NCI-H2081 (cell line): ENCODE measurements around the gene DTNBP1.
A peak's percentile ranks its signal among the peaks of the same experiment; 100 is the strongest.

Experiments
- DNase-seq, 2 experiments: peaks; one replicate each; lab custom pipeline; 2025; lab: John Stamatoyannopoulos, UW

The DTNBP1 gene

DNA sequence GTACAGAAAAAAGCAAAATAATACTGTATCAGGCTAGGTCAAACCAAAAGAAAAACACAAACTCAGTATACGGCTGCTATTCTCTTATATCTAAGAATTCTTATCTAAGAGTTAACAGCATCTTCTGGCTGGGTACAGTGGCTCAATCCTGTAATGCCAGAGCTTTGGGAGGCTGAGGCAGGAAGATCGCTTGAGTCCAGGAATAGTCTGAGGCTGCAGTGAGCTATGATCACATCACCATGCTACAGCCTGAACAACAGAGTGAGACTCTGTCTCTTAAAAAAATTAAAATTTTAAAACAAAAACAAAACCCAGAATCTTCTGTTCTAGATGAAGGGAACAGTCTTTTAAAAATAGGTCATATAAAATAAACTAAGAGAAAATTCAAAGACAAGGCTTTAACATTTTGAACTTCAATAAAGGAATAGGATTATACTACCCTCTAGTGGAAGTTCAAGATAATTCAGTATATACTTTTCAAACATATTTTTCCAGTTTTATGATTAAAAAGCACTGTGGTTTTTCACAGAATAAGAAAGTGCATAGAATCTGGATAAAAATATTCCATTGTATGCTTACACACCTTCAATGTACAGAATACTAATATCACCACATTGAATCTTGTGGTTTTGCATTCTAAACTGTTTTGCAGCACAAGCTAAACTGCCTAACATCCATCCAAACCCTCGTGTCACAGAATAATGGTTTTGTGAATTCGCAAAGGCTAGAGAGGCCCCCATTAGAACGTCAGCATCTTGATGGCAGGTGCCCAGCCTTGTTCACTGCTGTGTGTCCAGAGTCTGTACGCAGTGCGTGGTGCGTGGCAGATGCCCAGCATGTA is 39.3 kb downstream of the DTNBP1 start:
- DNase-seq = no peak

DNA sequence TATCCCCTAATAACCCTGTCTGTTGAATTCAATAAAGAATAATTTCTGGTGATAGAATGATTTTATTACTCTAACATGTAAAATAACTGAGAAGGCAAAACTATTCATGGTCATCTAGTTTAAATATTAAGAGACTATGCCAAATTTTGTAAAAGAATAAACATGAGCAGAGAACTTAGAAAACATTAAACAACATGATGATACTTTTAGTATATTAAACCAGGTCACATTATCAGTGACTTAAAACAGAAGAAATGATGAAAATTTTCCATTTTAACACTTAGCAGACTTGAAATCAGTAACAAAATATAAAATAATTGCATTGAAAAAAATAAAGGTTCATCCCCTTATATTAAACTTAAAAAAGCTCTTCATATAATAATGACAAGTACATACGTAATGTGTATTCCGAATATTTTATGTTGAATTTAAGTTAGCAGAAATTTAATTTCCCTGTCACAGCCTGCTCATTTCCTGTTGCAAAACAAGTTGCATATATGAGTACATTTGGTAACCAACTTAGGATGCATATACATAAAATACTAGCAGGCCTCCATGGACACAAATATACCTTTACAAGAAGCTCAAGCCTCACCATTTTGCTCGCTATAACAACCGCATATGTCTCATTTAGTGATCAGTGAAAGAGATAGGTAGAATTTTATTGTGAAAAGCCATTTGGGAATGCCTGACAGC is 40.6 kb downstream of the DTNBP1 start:
- no peak for DNase-seq

DNA sequence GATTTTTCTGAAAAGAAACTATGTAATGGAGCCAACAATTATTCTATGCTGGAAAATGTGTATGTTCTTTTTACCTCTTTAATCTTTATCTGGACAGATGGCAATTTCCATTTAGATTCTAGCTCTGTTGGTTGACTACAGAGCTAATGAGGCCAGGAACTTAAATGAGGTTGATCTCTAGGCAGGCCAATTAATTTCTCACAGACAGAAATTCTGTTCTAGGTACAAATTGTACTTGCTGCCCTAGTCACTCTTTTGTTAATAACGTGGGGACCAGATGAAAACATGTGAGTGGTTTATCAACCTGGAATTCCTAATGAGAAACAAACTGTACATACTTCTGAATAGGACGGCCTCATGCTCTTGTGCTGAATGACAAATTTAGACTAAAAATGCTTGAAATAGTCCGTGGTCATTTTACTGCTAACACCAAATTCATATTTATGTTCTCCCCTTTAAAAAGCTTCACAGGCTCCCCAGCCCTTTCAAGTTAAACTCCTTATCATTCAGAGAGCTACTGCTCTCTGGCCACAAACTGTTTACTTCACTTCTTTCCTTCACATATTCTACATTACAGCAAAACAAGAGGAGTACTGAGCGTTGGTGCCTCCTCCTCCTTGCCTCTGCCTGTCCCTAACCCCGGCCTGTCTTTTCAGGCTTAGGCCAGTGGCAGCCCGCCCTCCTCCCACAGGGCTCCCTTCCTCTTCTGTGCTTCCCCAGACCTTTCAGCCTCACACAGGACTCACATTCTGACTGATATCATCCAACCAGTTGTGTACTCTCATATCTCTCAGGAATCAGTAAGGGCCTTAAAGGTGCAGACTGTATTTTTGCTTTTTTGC is 41.4 kb downstream of the DTNBP1 start:
- DNase-seq = no peak

DNA sequence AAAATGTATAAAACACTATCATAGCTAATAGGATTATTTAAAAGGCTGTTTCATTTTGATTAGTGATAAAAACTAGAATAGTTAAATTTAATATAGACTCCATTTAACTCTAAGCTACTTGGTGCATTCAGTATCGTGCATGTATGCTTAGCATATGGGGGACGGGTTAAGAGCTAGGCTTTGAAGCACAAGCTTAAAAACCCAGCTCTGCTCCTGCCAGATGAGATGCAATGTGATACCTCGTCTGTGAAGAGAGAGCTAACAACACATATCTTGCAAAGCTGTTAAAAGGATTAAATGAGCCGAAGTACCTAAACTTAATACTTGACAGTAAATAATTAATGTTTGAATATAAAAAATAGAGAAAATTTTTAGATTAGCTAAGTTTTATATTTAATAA is 42.2 kb downstream of the DTNBP1 start:
- DNase-seq = no peak

DNA sequence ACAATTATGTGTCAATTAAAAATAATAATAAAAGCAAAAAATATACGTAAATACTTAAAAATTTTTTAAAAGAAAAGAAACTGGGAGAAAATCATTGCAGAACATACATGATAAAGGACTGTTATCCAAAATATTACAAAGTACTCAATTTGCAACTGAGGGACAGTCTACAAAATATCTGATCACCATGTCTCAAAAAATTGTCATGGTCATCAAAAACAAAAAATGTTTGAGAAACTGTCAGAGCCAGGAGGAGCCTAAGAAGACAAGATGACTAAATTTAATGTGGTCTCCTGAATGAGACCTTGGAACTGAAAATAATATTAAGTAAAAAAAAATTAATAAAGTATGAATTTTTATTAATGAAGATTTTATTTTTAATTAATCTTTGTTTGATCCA is 43.5 kb downstream of the DTNBP1 start:
- no peak for DNase-seq

DNA sequence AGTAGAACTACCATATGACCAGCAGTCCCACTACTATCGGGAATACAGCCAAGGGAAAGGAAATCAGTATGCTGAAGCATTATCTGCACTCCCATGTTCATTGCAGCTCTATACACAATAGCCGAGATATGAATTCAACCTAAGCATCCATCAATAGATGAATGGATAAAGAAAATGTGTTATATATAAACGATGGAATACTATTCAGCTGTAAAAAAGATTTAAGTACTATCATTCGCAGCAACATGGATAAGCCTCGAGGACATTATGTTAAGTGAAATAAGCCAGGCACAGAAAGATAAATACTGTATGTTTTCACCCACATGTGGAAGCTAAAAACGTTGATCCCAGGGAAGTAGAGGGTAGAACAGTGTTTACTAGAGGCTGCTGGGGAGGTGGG is 44.1 kb downstream of the DTNBP1 start:
- DNase-seq = no peak

DNA sequence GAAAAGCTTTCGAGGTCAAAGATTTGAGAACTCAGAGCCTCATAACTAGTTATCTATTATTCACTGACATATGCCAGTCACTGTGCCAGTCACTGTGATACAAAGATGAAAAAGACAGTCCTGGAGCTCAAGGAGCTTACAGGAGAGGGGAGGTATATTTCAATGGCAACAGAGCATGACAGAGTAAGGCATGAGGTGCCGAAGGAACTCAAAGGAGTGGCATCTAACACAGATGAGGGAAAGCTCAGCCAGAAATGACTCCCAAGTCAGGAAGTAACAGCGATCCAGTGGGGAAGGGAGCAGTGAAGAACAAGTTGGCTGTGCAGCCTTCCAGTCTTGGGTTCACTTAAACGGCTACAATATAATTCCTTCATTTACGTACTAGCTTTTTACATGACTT is 46.6 kb downstream of the DTNBP1 start:
- DNase-seq = no peak

DNA sequence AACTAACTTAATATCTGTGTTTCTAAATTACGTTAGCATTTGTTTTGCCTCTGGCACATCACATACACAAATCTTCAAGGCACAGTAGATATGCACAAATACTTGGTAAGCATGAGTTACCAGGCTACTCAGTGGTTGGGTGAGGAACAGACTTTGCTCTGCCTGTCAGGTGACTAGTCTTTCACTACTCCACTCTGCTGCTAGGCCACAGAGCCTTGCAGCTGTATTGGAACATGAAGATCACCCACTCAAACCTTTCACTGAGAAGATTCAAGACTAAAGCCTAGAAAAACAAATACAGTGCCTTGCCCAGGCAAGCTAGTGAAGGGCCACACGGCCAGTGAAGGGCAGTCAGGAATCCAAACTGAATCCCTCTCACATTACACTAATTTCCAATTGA is 47.0 kb downstream of the DTNBP1 start:
- no peak for DNase-seq

DNA sequence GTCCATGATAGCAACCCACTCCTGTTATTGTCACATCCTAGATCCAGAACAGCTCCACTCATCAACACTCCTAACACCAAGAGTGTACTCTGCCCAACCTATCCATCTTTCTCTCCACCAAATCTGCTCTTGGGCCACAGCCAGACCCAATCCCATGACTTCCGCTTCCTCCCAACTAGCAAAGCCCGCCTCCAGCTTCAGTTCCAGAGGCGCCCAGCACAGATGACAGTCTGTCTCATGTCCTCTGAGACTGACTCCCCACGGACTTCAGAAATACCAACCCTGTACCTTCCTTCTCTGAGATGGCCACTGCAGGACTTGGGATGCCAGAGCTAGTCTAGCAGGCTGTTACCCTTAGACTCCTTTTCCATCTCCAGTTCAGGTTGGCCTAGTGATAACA is 48.6 kb downstream of the DTNBP1 start:
- DNase-seq = no peak

DNA sequence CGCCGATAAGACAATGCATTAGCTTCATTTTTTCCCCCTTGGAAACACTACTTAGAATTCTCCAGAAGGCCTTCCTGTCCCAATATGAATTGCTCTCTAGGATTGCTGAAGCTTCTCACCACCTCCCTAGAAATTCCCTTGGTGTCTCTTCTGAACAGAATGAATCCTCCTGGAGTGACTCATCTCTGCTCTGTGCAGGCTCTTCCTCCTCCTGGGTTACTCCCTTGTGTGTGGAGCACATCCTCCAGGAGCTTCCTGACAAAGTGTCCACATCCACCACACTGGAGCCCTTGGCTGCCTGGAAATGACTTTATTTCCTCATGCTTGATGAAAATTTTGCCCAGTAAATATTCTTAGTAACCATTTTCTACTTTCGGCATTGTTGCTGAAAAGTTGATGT is 54.4 kb downstream of the DTNBP1 start:
- DNase-seq = no peak

DNA sequence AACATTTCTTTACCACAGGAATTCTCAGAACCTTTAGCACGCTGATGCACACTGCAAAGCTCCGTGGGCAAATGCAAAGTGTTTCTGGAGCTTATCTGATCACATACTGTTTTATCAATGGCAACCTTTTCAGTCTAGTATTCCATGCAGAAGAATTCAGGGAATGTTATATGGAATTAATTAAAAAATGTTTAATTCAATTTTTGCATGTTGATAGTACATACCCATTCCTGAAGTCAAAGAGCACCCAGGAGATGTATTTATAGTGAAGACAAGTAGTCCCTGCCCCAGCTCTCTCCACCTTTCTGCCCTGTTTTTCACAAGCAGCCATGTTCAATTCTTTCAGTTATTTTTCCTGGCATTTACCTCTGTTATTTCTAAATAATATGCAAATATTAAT is 55.2 kb downstream of the DTNBP1 start:
- DNase-seq = no peak

DNA sequence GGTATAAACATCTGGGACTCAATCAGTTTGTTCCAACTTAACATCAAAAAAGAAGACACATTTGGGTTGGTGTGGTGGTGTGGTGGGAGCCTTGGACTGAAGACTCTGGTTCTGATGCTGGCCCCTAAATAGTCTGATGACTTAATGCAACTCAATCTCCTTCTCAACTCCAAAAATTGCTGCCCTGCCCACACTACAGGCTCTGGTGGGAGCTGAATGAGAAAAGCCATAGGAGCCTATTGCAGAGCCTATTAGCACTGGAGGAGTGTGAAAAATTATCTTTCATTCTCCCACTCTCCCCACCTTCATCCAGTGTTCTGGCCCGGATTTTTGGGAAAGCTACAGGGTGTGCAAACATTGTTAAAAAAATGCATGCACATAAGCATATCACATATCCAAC is 56.5 kb downstream of the DTNBP1 start:
- no peak for DNase-seq

DNA sequence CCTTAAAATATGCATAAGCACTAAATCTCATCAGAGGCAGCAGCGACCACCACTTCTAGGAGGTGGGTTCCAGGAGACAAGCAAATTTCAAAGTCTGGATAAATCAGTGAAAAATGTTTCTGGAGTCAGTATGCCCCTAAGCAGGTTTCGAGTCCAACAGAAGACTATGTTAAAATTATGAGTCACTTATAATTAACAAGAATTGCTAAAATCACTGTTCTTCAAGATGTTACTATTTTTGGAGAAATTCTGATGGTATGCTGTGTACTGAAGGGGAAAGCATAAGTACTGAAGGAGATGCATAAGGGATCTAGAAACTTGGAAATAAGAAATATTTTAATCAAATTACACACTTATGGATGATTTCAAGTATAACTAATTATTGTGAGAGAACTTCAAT is 58.0 kb downstream of the DTNBP1 start:
- DNase-seq = no peak

DNA sequence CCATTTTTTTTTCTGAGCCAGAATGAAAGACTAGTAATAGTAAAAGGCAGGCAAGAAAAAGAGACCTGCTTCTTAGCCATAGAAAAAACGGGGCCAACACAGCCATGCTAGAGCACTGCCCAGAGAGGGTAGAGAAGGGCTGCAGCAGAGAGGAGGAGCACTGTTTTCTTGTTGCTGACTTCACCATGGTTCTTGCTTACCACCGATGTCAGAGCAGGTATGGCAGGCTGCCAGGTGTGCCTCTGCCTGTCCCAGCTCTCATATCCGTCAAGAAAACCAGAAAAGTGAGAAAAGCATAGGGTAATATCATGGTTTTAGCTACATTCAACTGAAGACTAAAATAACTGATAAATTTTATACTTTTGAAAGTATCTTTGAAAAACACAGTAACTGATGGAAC is 60.7 kb downstream of the DTNBP1 start:
- no peak for DNase-seq

DNA sequence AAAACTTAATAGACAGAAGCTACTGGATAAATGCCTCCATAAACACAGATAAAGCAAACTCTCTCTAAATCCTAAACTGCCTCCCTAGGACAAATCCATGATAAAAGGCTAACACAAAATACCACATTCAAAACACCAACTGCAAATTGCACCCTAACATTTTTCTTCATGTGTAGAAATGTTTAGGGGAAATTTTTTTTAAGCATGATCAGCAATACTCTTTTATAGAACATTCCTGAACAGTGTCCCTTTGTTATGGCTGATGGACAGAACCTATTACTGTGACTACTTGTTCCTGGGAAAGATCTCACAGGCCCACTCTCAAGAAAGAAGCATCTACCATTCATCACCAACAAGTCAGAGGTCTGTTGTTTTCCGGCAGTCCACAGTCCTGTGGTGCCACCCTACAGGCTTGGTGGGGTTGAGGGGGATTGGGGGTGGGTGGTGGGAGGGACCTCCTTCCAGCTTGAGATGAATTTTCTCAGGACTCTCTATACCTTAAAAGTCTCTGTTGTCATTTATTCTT is 64.5 kb downstream of the DTNBP1 start:
- no peak for DNase-seq

DNA sequence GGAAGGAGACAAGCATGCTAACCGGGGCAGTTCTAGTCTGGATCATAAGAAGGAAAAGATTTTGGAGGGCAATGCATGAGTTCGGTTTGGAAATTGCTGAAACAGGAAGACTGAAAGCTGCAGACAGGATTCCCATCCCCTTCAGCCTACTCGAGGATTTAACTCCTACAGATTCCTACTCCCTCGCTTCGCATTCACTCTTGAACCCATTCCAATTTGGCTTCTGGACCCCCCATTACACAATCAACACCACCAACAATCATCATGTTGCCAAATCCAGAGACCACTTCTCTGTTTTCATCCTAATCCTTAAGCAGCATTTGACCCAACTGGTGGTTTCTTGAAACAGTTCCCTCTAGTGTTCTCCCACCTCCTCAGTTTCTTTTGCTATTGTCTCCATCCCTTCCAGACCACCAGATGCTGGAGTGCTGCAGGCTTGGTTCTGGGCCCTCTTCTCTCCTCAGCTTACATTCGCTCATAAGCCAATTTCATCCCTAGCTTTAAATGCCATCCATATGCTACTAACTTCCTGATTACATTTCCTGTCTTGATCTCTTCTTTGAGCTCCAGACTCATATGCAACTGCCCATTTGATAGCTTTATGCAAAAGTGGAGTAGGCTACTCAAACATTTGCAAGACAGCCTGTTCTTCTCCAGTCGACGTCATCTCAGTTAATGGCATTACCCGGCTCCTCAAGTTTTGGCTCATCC is 66.5 kb downstream of the DTNBP1 start:
- no peak for DNase-seq

DNA sequence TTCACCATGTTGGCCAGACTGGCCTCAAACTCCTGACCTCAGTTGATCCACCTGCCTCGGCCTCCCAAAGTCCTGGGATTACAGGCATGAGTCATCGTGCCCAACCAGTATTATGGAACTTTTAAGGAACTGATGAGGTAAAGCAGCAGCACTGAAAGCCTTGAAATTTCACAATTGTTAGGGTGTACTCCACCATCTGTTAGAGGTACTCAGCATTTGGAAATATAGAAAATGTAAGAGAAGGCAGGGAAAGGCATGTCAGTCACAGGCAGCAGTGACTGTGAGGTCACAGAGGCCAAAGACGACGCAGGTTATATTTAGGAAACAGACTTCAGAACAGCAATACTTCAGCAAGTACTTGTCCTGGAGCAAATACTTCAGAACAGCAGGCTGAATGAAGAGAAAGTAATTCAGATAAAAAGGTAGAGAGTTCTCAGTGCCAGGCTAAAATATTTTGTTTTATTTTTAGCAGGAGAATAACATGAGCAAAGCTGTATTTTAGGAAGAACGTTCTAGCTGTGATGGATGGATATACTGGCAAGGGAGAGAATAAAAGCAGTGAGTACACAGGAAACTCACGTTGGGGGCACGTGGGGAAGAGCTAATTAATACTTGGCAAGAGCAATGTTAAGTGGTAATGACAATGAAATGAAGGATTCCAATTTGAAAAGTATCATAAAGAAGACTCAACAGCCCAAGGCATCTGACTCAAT is 67.2 kb downstream of the DTNBP1 start:
- peak in 1 of 2 experiments; percentile 6 for DNase-seq

DNA sequence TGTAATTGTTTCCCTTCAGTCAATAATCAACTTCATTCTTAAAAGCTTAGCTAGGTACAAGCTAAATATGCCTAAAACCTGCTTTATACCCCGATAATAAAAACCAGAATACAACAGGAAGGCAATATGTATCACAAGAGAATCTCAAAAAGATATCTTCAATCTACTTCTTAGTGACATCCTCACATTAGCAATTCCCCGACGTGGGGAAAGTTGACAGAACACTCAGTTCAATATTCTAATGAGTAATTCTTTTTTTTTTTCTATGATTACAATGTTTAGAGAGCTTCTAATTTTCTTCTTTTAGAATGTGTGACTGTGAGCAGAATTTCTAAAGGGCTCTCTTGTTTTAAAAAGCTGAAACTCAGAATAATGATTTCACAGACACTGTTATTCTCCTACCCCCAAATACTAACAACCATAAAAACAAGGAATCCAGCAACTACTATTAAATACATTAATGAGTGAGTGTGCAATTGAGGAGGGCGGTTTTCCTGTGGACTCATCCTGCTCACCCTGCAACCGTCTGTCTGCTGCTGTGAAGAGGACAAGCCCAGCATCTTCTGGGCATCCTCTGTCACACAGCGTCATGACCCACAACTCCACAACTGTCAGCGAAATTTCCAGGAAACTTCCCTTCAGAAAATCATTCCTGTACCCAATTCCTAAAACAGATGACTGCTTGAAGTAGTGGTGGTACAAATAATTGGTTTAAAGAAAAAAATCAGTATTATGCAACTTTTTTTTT is 68.1 kb downstream of the DTNBP1 start:
- no peak for DNase-seq

DNA sequence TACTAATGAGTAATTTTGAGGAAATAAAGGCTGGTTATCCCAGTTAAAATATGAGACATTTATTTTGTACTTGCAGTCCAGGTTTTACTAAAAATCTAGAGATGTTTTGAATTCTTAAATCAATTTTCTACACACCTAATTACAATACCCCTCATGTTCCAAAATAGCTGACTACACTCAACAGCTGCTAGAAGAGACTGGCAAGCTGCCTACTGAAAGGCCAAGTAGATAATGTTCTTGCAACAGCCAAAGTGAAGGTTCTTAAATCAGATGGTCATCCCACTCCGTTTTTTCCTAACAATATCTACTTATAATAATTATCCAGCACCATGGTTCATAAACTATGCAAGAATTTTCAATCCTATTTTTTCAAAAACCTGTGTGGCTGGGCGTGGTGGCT is 69.0 kb downstream of the DTNBP1 start:
- no peak for DNase-seq

DNA sequence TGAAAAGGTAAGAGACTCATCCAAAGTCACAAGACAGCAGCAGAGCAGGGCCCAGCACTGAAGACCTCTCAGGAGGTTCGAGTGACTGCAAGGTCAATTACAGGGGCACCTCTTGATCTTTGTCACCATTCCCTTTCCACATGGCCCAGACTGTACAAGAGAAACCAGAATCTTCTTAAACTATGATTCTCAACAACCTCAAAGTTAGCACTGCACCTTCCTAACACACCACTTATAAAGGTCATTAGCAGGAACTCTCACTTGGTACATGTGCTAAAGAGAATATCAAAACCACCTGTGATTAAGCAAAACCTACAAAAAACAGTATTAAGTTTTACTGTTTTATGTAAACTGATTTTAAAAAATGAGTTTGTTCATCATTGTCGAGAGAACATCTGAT is 70.2 kb downstream of the DTNBP1 start:
- no peak for DNase-seq
